Breast epithelium (tissue), 4 donors: ENCODE results near the gene ADCY1. TPM values are rescaled to one million over a fixed set of nuclear protein-coding genes. Genes with fewer than 3 reads are reported as not detected.
A peak's percentile ranks its signal among the peaks of the same experiment; 100 is the strongest.

Source experiments
- DNase-seq, 2 donors: peaks; one replicate each; pipeline ENCODE4 v3.0.0-alpha.2; 2019; ENCODE audit warnings: low spot score in 2 of 2
- H3K27ac ChIP-seq, 2 donors: fragments of 200-600 bp; sonication (generic) in 1 of 2; one replicate each; pipeline ENCODE4 v1.5.1; 2016 to 2019; ENCODE audit warnings: mild to moderate bottlenecking in 1 of 2
- H3K27me3 ChIP-seq, 2 donors: fragments of 200-600 bp; sonication (generic) in 1 of 2; one replicate each; pipeline versions ENCODE4 v1.5.1 to v1.6.0; 2017 to 2019; ENCODE audit warnings: control low read depth in 1 of 2, mild to moderate bottlenecking in 1 of 2
- H3K36me3 ChIP-seq: fragments of 200-600 bp; one replicate; pipeline ENCODE4 v1.5.1; 2019
- H3K4me1 ChIP-seq, 2 donors: fragments of 200-600 bp; sonication (generic); one replicate each; pipeline ENCODE4 v1.5.1; 2016 to 2019; ENCODE audit warnings: control low read depth in 1 of 2
- H3K4me3 ChIP-seq, 3 donors: fragments of 200-600 bp; sonication (generic); 1 replicate in 2 of 3; 2 replicates in 1 of 3; pipeline ENCODE4 v1.5.1; 2016 to 2019; ENCODE audit warnings: mild to moderate bottlenecking in 3 of 3, moderate library complexity in 2 of 3
- H3K9me3 ChIP-seq, 2 donors: fragments of 200-600 bp; sonication (generic) in 1 of 2; one replicate each; pipeline ENCODE4 v1.5.1; 2016 to 2019; ENCODE audit warnings: control low read depth in 1 of 2
- POLR2A ChIP-seq: fragments of 450-650 bp; IDR thresholded peaks from one replicate; pipeline ENCODE4 v1.6.1; 2016; ENCODE audit warnings: antibody characterized with exemption, mild to moderate bottlenecking, moderate library complexity
- POLR2AphosphoS5 ChIP-seq, 3 donors: sonication (generic); formaldehyde crosslinking; IDR thresholded peaks; one replicate each; pipeline ENCODE4 v1.6.1; 2017; ENCODE audit warnings: antibody characterized with exemption in 3 of 3
- intact Hi-C: fragments of 100-400 bp; cut with DNase I; formaldehyde crosslinking; loops from one replicate; pipeline ENCODE4 v1.15.1; 2023; ENCODE audit warnings: low total_unique reads
- total RNA-seq, 3 donors: library from RNA; depleted of rRNA; stranded (reverse); fragments of >200 nt; gene quantifications; one replicate each; pipeline ENCODE4 v1.1.0, GENCODE V29; 2016
- TF ChIP-seq, protein P1 (sequence below), 3 donors: fragments of 450-650 bp; IDR thresholded peaks; one replicate each; pipeline ENCODE4 v1.5.1; 2016 to 2017; ENCODE audit warnings: antibody characterized with exemption in 3 of 3, mild to moderate bottlenecking in 3 of 3, moderate library complexity in 3 of 3

ADCY1 gene
- total RNA-seq, 3 donors from 2014 or later = 1.6 to 14.4 (median 2.5) TPM

DNA sequence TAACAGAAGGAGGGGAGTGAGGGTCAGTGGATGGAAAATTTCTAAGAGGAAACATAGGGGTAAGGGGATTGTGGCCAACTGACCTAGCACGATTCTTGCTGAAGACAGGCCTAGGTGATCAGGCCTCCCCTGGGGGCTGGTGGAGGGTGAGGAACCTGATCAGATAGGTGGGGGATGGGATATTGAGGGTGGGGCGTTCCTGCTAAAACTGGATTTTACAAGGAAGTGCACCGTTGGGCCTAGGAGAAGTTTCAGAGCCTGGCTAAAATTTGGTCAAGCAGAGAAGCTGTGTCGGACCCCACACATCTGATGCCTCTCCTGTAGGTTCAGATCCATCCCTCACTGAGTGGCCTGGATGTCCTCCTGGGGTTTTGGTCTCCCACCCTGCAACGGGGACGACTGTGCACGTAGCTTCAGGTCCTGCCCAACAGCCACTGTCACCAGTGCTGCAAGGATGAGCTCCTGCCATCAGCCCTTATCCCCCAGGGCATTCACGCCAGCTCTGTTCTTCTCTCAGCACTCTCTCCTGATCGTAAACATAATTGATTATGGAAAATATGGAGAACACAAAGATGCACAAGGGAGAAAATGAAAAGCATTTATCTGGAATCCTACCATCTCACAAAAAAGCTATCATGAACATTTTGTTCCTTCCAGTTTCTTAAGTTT, 89.9 kb downstream of the ADCY1 start:
- H3K27me3 ChIP-seq = no peaks in the 10 kb centered on the region
- intact Hi-C loops = no loop called here
- H3K4me3 ChIP-seq = no peak overlapping the region
- peak in 1 of 2 donors; percentile 44 for DNase-seq
- TF ChIP-seq, protein P1, sequence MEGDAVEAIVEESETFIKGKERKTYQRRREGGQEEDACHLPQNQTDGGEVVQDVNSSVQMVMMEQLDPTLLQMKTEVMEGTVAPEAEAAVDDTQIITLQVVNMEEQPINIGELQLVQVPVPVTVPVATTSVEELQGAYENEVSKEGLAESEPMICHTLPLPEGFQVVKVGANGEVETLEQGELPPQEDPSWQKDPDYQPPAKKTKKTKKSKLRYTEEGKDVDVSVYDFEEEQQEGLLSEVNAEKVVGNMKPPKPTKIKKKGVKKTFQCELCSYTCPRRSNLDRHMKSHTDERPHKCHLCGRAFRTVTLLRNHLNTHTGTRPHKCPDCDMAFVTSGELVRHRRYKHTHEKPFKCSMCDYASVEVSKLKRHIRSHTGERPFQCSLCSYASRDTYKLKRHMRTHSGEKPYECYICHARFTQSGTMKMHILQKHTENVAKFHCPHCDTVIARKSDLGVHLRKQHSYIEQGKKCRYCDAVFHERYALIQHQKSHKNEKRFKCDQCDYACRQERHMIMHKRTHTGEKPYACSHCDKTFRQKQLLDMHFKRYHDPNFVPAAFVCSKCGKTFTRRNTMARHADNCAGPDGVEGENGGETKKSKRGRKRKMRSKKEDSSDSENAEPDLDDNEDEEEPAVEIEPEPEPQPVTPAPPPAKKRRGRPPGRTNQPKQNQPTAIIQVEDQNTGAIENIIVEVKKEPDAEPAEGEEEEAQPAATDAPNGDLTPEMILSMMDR (IDR thresholded peaks at IDR 0.05) = no peak
- TF ChIP-seq POLR2AphosphoS5 (IDR thresholded peaks at IDR 0.05) = no peak
- no peak for TF ChIP-seq POLR2A
- no peaks in the 10 kb centered on the region for H3K9me3 ChIP-seq
- H3K27ac ChIP-seq = no peak overlapping the region
- H3K4me1 ChIP-seq = no peaks in the 10 kb centered on the region
- no peaks in the 10 kb centered on the region for H3K36me3 ChIP-seq

DNA sequence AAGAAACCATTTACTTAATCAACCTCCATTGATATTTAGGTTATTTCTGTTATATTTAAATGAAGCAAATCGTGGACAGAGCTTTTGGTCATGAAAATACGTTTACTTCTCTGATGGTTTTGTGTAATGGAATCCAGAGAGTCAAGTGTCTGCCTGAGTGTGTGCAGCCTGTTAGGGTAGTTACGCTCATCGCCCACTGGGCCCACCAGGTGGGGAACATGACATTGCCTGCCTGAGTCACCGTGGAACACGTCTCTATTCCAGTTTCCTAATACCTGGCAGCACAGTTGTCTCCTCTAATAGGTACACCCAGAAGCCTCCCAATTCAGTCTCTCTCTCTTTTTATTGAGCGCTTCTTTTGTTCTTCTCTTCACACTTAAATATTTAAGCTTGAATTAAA, 91.0 kb downstream of the ADCY1 start:
- no peak for TF ChIP-seq POLR2A
- TF ChIP-seq POLR2AphosphoS5 (IDR thresholded peaks at IDR 0.05) = no peak
- TF ChIP-seq, protein P1 (IDR thresholded peaks at IDR 0.05) = no peak
- Histone ChIP-seq H3K27ac (no peak overlapping the region), H3K4me1 (no peaks in the 10 kb centered on the region), H3K4me3 (no peak overlapping the region), H3K27me3 (no peaks in the 10 kb centered on the region), H3K36me3 (no peaks in the 10 kb centered on the region), H3K9me3 (no peaks in the 10 kb centered on the region)
- no peak for DNase-seq
- intact Hi-C loops = no loop called here

DNA sequence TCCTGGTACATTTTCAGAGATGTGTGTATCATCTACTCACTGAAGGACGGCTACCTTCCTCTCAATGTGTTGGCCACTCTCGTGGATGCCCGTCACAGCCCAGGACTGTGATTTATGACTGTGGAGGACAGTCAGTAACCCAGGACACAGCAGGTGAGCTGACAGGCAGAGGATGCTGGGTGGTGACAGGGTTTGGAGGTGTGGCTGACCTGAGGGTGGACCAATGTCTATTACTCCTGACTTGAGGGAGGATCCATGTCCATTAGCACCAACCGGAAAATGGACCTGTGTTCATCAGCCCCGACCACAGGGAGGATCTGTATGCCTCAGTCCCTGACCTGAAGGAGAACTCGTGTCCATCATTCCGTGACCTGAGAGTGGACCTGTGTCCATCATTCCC, 96.1 kb downstream of the ADCY1 start:
- H3K27ac ChIP-seq = no peak overlapping the region
- H3K36me3 ChIP-seq = no peaks in the 10 kb centered on the region
- H3K4me3 ChIP-seq = no peak overlapping the region
- no peaks in the 10 kb centered on the region for H3K27me3 ChIP-seq
- DNase-seq = no peak
- no peaks in the 10 kb centered on the region for H3K9me3 ChIP-seq
- intact Hi-C loops = no loop called here
- no peaks in the 10 kb centered on the region for H3K4me1 ChIP-seq
- TF ChIP-seq, protein P1 (IDR thresholded peaks at IDR 0.05) = no peak
- TF ChIP-seq POLR2AphosphoS5 (IDR thresholded peaks at IDR 0.05) (no peak), POLR2A (no peak)

DNA sequence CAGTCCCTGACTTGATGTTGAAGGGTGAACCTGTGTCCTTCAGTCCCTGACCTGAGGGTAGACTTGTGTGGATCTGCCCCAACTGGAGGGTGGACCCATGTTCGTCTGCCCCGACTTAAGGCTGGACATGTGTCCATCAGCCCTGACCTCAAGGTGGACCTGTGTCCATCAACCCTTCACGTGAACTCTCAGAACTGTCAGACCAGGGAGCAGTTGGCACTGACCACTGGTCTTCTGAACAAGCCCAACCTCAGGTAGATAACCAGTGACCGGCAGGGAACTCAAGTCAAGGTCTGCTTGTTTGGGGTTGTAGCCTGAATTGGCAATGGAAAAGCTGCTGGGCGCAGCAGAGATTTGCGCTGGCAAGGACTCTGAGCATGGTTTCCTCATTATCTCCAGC, 96.5 kb downstream of the ADCY1 start:
- Histone ChIP-seq H3K36me3 (no peaks in the 10 kb centered on the region), H3K27me3 (no peaks in the 10 kb centered on the region), H3K4me3 (no peak overlapping the region), H3K27ac (no peak overlapping the region), H3K9me3 (no peaks in the 10 kb centered on the region), H3K4me1 (no peaks in the 10 kb centered on the region)
- intact Hi-C loops = no loop called here
- TF ChIP-seq POLR2A (no peak), POLR2AphosphoS5 (IDR thresholded peaks at IDR 0.05) (no peak)
- TF ChIP-seq, protein P1 (IDR thresholded peaks at IDR 0.05) = no peak
- no peak for DNase-seq

DNA sequence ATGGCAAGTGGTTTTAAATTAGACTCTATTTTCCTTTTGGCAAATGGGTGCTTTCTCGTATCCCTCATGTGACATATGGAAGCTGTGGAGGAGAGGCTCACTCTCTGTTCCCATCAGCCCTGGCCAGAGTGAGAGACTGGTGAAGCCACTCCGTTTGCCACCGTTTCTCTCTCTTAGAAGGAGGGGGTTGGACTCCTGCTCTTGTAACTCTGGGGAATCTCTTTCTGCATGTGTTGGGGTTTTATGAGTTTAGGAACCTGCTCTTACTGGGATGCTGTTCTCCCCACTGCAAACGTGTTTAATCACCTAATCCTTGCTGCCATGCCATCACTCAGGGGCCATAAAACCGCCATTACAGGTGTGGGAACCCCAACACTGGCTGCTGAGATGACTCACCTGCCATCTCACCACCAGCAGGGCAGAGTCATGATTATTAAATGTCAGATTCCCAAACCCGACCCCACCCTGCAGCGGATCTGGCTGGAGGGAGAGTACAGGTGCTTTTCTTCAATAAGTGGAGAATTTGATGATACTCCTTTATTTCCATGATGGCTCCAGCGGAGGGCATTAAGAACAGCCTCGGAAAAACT, 103.2 kb downstream of the ADCY1 start:
- Histone ChIP-seq H3K9me3 (peaks cover 0 to 6% of the 10 kb centered on the region in 2 donors), H3K4me1 (no peaks in the 10 kb centered on the region), H3K27ac (no peak overlapping the region), H3K36me3 (no peaks in the 10 kb centered on the region), H3K4me3 (no peak overlapping the region), H3K27me3 (no peaks in the 10 kb centered on the region)
- TF ChIP-seq POLR2A (no peak), POLR2AphosphoS5 (IDR thresholded peaks at IDR 0.05) (no peak)
- TF ChIP-seq, protein P1 (IDR thresholded peaks at IDR 0.05) = no peak
- no peak for DNase-seq
- intact Hi-C loops = no loop called here
